WTC11 (cell line): Measurements from ENCODE around the gene NEMP2. TPM values are rescaled to one million over a fixed set of nuclear protein-coding genes. Genes with fewer than 3 reads are reported as not detected.

Source experiments
- ATAC-seq: fragments of 200-7000 bp; cut with Tn5 transposase; 2 replicates; pipeline ENCODE4 v1.10.0; 2021; ENCODE audit warnings: mild to moderate bottlenecking, moderate library complexity
- CTCF ChIA-PET: fragments of 300-600 bp; sonication (Branson Sonifier 250); formaldehyde crosslinking; loops from one replicate; lab custom pipeline; 2021; ENCODE audit warnings: antibody characterized with exemption; lab: Charles Lee
- POLR2A ChIA-PET: fragments of 350-600 bp; sonication (Branson Sonifier 250); formaldehyde crosslinking; loops from one replicate; lab custom pipeline; 2021; ENCODE audit warnings: antibody characterized with exemption; lab: Charles Lee
- DNase-seq: peaks from one replicate; pipeline ENCODE4 v3.0.0; 2021; ENCODE audit warnings: low spot score
- H3K27ac Mint-ChIP-seq: 2 replicates; pipeline ENCODE4 v1.8.0; 2021; ENCODE audit warnings: mixed read lengths
- H3K27me3 Mint-ChIP-seq: 2 replicates; pipeline ENCODE4 v1.8.0; 2021; ENCODE audit warnings: low read depth, mild to moderate bottlenecking, moderate library complexity, mixed read lengths
- H3K36me3 Mint-ChIP-seq: 2 replicates; pipeline ENCODE4 v1.8.0; 2021; ENCODE audit warnings: mixed read lengths
- H3K4me1 Mint-ChIP-seq: 2 replicates; pipeline ENCODE4 v1.8.0; 2022; ENCODE audit warnings: mixed read lengths
- H3K4me3 Mint-ChIP-seq: 2 replicates; pipeline ENCODE4 v1.8.0; 2021; ENCODE audit warnings: mild to moderate bottlenecking, moderate library complexity, mixed read lengths
- H3K9me3 Mint-ChIP-seq: 2 replicates; pipeline ENCODE4 v1.8.0; 2021; ENCODE audit warnings: mixed read lengths
- ARID4B ChIP-seq: sonication (generic); formaldehyde crosslinking; IDR thresholded peaks from 2 replicates; pipeline ENCODE4 v1.8.0; 2023; ENCODE audit warnings: missing genetic modification reagents, mild to moderate bottlenecking, borderline replicate concordance
- ATF2 ChIP-seq: sonication (generic); formaldehyde crosslinking; IDR thresholded peaks from 2 replicates; pipeline ENCODE4 v1.8.1; 2022; ENCODE audit warnings: low read depth, missing genetic modification reagents, borderline replicate concordance
- ATF3 ChIP-seq: sonication (generic); formaldehyde crosslinking; conservative IDR thresholded peaks from 2 replicates; pipeline ENCODE4 v1.8.1; 2022; ENCODE audit warnings: mild to moderate bottlenecking, missing genetic modification reagents
- ATF6 ChIP-seq: sonication (generic); formaldehyde crosslinking; IDR thresholded peaks from 2 replicates; pipeline ENCODE4 v1.8.1; 2023; ENCODE audit warnings: mild to moderate bottlenecking, missing genetic modification reagents
- GABPB1 ChIP-seq: sonication (generic); formaldehyde crosslinking; IDR thresholded peaks from 2 replicates; pipeline ENCODE4 v1.8.1; 2023; ENCODE audit warnings: mild to moderate bottlenecking, missing genetic modification reagents
- JAZF1 ChIP-seq: fragments of 250-450 bp; sonication (Bioruptor Pico); IDR thresholded peaks from 2 replicates; pipeline ENCODE4 v1.9.0; 2021; ENCODE audit warnings: moderate library complexity, mild to moderate bottlenecking, inconsistent platforms
- MAX ChIP-seq: sonication (generic); formaldehyde crosslinking; IDR thresholded peaks from 2 replicates; pipeline ENCODE4 v1.8.0; 2022; ENCODE audit warnings: mild to moderate bottlenecking, missing genetic modification reagents
- NFE2L1 ChIP-seq: sonication (generic); formaldehyde crosslinking; IDR thresholded peaks from 2 replicates; pipeline ENCODE4 v1.8.1; 2023; ENCODE audit warnings: missing genetic modification reagents
- NFYB ChIP-seq: sonication (generic); formaldehyde crosslinking; conservative IDR thresholded peaks from 2 replicates; pipeline ENCODE4 v1.8.0; 2022; ENCODE audit warnings: low read depth, missing genetic modification reagents
- NR3C1 ChIP-seq: sonication (generic); formaldehyde crosslinking; conservative IDR thresholded peaks from 2 replicates; pipeline ENCODE4 v1.8.1; 2023; ENCODE audit warnings: low read depth, mild to moderate bottlenecking, missing genetic modification reagents
- OVOL2 ChIP-seq: fragments of 250-450 bp; sonication (Bioruptor Pico); IDR thresholded peaks from 2 replicates; pipeline ENCODE4 v1.9.0; 2021; ENCODE audit warnings: mild to moderate bottlenecking, borderline replicate concordance
- TCF7 ChIP-seq: sonication (generic); formaldehyde crosslinking; IDR thresholded peaks from 2 replicates; pipeline ENCODE4 v1.8.0; 2022; ENCODE audit warnings: mild to moderate bottlenecking, low read depth, missing genetic modification reagents, moderate library complexity
- TEAD1 ChIP-seq: sonication (generic); formaldehyde crosslinking; IDR thresholded peaks from 2 replicates; pipeline ENCODE4 v1.8.0; 2022; ENCODE audit warnings: mild to moderate bottlenecking, missing genetic modification reagents
- ZNF263 ChIP-seq: sonication (generic); formaldehyde crosslinking; IDR thresholded peaks from 2 replicates; pipeline ENCODE4 v1.8.1; 2022; ENCODE audit warnings: low read depth, mild to moderate bottlenecking, moderate library complexity, missing genetic modification reagents
- ZNF317 ChIP-seq: sonication (generic); formaldehyde crosslinking; IDR thresholded peaks from 2 replicates; pipeline ENCODE4 v1.8.1; 2023; ENCODE audit warnings: low read depth, mild to moderate bottlenecking, moderate library complexity, missing genetic modification reagents, borderline replicate concordance
- total RNA-seq: library from RNA; stranded (reverse); gene quantifications from 3 replicates; pipeline ENCODE4 v1.2.3, GENCODE V29; 2021

NEMP2 gene
- total RNA-seq, 1 experiment from 2014 or later, result 7.2 TPM

GRCh38 chr2:190478572-190479195, 55.8 kb downstream of the NEMP2 start:
- Mint-ChIP-seq H3K9me3 (peaks cover 3% of the 10 kb centered on the region), H3K27me3 (no peaks in the 10 kb centered on the region), H3K36me3 (peaks cover 3% of the 10 kb centered on the region; the same call in 1 of the 2 replicates), H3K4me3 (no peak overlapping the region), H3K27ac (no peak overlapping the region), H3K4me1 (no peaks in the 10 kb centered on the region)
- CTCF ChIA-PET, result no interaction called here
- DNase-seq (no peak), ATAC-seq (no peak)
- TF ChIP-seq ZNF317, result no peak
- POLR2A ChIA-PET, result no interaction called here

GRCh38 chr2:190477661-190478454, 56.7 kb downstream of the NEMP2 start:
- Mint-ChIP-seq H3K27ac (no peak overlapping the region), H3K4me3 (no peak overlapping the region), H3K9me3 (peaks cover 12% of the 10 kb centered on the region), H3K36me3 (peaks cover 11% of the 10 kb centered on the region; the same call in 1 of the 2 replicates), H3K27me3 (no peaks in the 10 kb centered on the region), H3K4me1 (no peaks in the 10 kb centered on the region)
- ATAC-seq (no peak), DNase-seq (no peak)
- ChIA-PET CTCF (no interaction called here), POLR2A (no interaction called here)
- TF ChIP-seq MAX (CRISPR knock-in tag), result no peak
- TF ChIP-seq ATF3 (CRISPR knock-in tag), result no peak
- no peak for TF ChIP-seq ATF6 (CRISPR knock-in tag)
- TF ChIP-seq ZNF263 (CRISPR knock-in tag), result no peak
- TF ChIP-seq JAZF1 (CRISPR knock-in tag), result no peak
- TF ChIP-seq TEAD1, result no peak
- TF ChIP-seq TCF7 (CRISPR knock-in tag), result no peak
- TF ChIP-seq NFE2L1, result no peak
- no peak for TF ChIP-seq GABPB1 (CRISPR knock-in tag)
- no peak for TF ChIP-seq NR3C1 (CRISPR knock-in tag)
- no peak for TF ChIP-seq ARID4B (CRISPR knock-in tag)
- no peak for TF ChIP-seq OVOL2 (CRISPR knock-in tag)
- no peak for TF ChIP-seq ATF2
- no peak for TF ChIP-seq NFYB (CRISPR knock-in tag)
